Body of pancreas (tissue), 4 donors: Measurements from ENCODE around the gene ABCC4. TPM values are rescaled to one million over a fixed set of nuclear protein-coding genes. Genes with fewer than 3 reads are reported as not detected.

Source experiments
- ATAC-seq: fragments of 150-250 bp; one replicate; pipeline ENCODE4 v1.9.1; 2016
- DNase-seq, 4 donors: peaks; one replicate each; pipeline ENCODE4 v3.0.0-alpha.2; 2019
- H3K27ac ChIP-seq, 4 donors: fragments of 200-600 bp; sonication (generic); 1 replicate in 3 of 4; 2 replicates in 1 of 4; pipeline versions ENCODE4 v1.5.1 to v1.6.1; 2016 to 2019; ENCODE audit warnings: mild to moderate bottlenecking in 1 of 4, mixed read lengths in 1 of 4, moderate library complexity in 1 of 4
- H3K27me3 ChIP-seq, 2 donors: fragments of 200-600 bp; sonication (generic); one replicate each; pipeline ENCODE4 v1.6.0; 2016; ENCODE audit warnings: mild to moderate bottlenecking in 1 of 2
- H3K36me3 ChIP-seq, 2 donors: fragments of 200-600 bp; sonication (generic); replicated peaks in 1 of 2; 2 replicates each; pipeline ENCODE4 v1.5.1; 2016; ENCODE audit warnings: low read depth in 2 of 2; ENCODE audit not compliant: insufficient read depth in 1 of 2
- H3K4me1 ChIP-seq: fragments of 200-600 bp; sonication (generic); one replicate; pipeline ENCODE4 v1.6.0; 2016
- H3K4me3 ChIP-seq, 2 donors: fragments of 200-600 bp; sonication (generic); 1 replicate in 1 of 2; 2 replicates in 1 of 2; pipeline ENCODE4 v1.5.1; 2016 to 2019
- H3K9me3 ChIP-seq, 3 donors: fragments of 200-600 bp; sonication (generic); 1 replicate in 2 of 3; 2 replicates in 1 of 3; pipeline ENCODE4 v1.5.1; 2016
- CTCF ChIP-seq, 7 experiments: fragments of 450-650 bp in 4 of 7; fragments of 200-600 bp in 3 of 7; sonication (generic) in 3 of 7; IDR thresholded peaks; one replicate each; pipeline ENCODE4 v1.5.1; 2016 to 2019; ENCODE audit warnings: antibody characterized with exemption in 7 of 7
- POLR2A ChIP-seq, 3 donors: fragments of 450-650 bp; IDR thresholded peaks; one replicate each; pipeline ENCODE4 v1.6.1; 2016; ENCODE audit warnings: antibody characterized with exemption in 3 of 3, mild to moderate bottlenecking in 2 of 3
- WGBS, 2 donors: methylation state at CpG; one replicate each; pipeline ENCODE4 v1.1.5; 2017; 5-methylcytosine and 5-hydroxymethylcytosine counted together
- intact Hi-C: fragments of 100-400 bp; cut with DNase I; formaldehyde crosslinking; loops from one replicate; pipeline ENCODE4 v1.15.1; 2023
- total RNA-seq, 2 donors: library from RNA; depleted of rRNA; stranded (reverse); fragments of >200 nt; gene quantifications; one replicate each; pipeline ENCODE4 v1.1.0, GENCODE V29; 2016

ABCC4 gene
- total RNA-seq, 2 donors from 2014 or later: 5.4 to 6.6 TPM

GRCh38 chr13:95124959-95125358 is 176.3 kb downstream of the ABCC4 start:
- no peak for DNase-seq
- WGBS, 2 donors: 100% methylated on average over 2 of the region's 2 CpGs
- Histone ChIP-seq H3K27me3 (no peaks in the 10 kb centered on the region), H3K9me3 (no peaks in the 10 kb centered on the region), H3K4me3 (no peak overlapping the region), H3K27ac (no peak overlapping the region), H3K4me1 (peaks cover 18% of the 10 kb centered on the region), H3K36me3 (no peaks in the 10 kb centered on the region)
- intact Hi-C loops: no loop called here
- no peak for TF ChIP-seq POLR2A (IDR thresholded peaks at IDR 0.05)
- TF ChIP-seq CTCF (IDR thresholded peaks at IDR 0.05): no peak
- ATAC-seq: no peak

GRCh38 chr13:95123726-95124125 is 177.5 kb downstream of the ABCC4 start:
- H3K9me3 ChIP-seq: no peaks in the 10 kb centered on the region
- H3K36me3 ChIP-seq: no peaks in the 10 kb centered on the region
- no peak overlapping the region for H3K4me3 ChIP-seq
- ATAC-seq (no peak), DNase-seq (no peak)
- no peaks in the 10 kb centered on the region for H3K27me3 ChIP-seq
- 81 to 86% methylated on average over 7 of the region's 7 CpGs for WGBS, 2 donors
- peaks cover 16% of the 10 kb centered on the region for H3K4me1 ChIP-seq
- no peak for TF ChIP-seq POLR2A (IDR thresholded peaks at IDR 0.05)
- no peak for TF ChIP-seq CTCF (IDR thresholded peaks at IDR 0.05)
- no peak overlapping the region for H3K27ac ChIP-seq
- intact Hi-C loops: no loop called here

- Histone ChIP-seq H3K4me1 (no peaks in the 10 kb centered on the region), H3K4me3 (no peak overlapping the region), H3K36me3 (no peaks in the 10 kb centered on the region), H3K27ac (no peak overlapping the region), H3K9me3 (no peaks in the 10 kb centered on the region), H3K27me3 (no peaks in the 10 kb centered on the region)
- no peak for ATAC-seq
- 89 to 90% methylated on average over 4 of the region's 4 CpGs for WGBS, 2 donors
- intact Hi-C loops: no loop called here
- no peak for TF ChIP-seq CTCF (IDR thresholded peaks at IDR 0.05)
- no peak for TF ChIP-seq POLR2A (IDR thresholded peaks at IDR 0.05)
- no peak for DNase-seq
Measured at GRCh38 chr13:95122063-95122462, 179.2 kb downstream of the ABCC4 start.

DNA sequence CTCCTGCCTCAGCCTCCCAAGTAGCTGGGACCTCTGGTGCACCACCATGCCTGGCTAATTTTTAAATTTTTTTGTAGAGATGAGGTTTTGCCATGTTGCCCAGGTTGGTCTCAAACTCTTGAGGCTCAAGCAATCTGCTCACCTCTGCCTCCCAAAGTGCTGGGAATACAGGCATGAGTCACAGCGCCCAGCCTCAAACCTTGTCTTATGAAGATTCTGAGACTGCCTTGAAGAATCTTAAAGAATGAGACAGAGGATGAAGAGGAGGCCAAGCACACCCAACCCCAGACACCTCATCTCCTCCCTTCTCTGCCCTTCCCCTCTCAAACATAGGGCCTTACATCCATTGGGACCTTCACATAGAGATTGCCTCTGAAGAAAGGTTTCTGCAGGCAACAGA is 179.7 kb downstream of the ABCC4 start:
- H3K27me3 ChIP-seq: no peaks in the 10 kb centered on the region
- DNase-seq (no peak), ATAC-seq (no peak)
- TF ChIP-seq POLR2A (IDR thresholded peaks at IDR 0.05) (no peak), CTCF (IDR thresholded peaks at IDR 0.05) (no peak)
- intact Hi-C loops: no loop called here
- WGBS, 2 donors: 92% methylated on average over 1 of the region's 1 CpG; no CpG with 5 or more reads in 1 of the 2 donors
- H3K4me1 ChIP-seq: no peaks in the 10 kb centered on the region
- no peak overlapping the region for H3K4me3 ChIP-seq
- no peaks in the 10 kb centered on the region for H3K36me3 ChIP-seq
- H3K27ac ChIP-seq: no peak overlapping the region
- H3K9me3 ChIP-seq: no peaks in the 10 kb centered on the region

DNA sequence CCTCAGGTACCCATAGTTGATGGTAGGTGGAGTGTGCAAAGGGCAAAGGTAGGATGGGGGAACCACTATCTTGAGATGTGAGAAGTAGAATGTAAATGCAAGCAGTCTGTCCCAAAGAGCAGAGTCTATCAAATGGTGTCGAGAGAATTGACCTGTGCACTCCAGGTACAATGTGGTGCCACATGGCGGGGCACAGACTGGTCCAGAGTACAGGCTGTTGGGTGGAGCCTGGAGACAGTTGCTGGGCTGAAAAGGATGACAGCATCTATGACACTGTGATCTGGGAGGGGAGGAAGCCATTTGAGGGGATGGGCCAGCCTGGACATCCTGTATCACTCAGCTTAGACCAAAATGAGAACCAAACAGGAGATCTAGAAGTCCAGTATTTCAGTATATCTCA is 180.6 kb downstream of the ABCC4 start:
- Histone ChIP-seq H3K9me3 (no peaks in the 10 kb centered on the region), H3K4me3 (no peak overlapping the region), H3K27me3 (no peaks in the 10 kb centered on the region), H3K36me3 (no peaks in the 10 kb centered on the region), H3K27ac (no peak overlapping the region), H3K4me1 (no peaks in the 10 kb centered on the region)
- 91 to 92% methylated on average over 2 of the region's 2 CpGs for WGBS, 2 donors
- ATAC-seq (no peak), DNase-seq (no peak)
- no peak for TF ChIP-seq POLR2A (IDR thresholded peaks at IDR 0.05)
- no peak for TF ChIP-seq CTCF (IDR thresholded peaks at IDR 0.05)
- intact Hi-C loops: no loop called here
